GM21423 (cell line): Measurements from ENCODE around the gene TBC1D25.
A peak's percentile ranks its signal among the peaks of the same experiment; 100 is the strongest.

ENCODE experiments used
- ATAC-seq: cut with Tn5 transposase; IDR thresholded peaks from one replicate; pipeline ENCODE4 v1.9.1; 2021; ENCODE audit warnings: mild to moderate bottlenecking, moderate library complexity; ENCODE audit not compliant: unreplicated experiment

The TBC1D25 gene, protein sequence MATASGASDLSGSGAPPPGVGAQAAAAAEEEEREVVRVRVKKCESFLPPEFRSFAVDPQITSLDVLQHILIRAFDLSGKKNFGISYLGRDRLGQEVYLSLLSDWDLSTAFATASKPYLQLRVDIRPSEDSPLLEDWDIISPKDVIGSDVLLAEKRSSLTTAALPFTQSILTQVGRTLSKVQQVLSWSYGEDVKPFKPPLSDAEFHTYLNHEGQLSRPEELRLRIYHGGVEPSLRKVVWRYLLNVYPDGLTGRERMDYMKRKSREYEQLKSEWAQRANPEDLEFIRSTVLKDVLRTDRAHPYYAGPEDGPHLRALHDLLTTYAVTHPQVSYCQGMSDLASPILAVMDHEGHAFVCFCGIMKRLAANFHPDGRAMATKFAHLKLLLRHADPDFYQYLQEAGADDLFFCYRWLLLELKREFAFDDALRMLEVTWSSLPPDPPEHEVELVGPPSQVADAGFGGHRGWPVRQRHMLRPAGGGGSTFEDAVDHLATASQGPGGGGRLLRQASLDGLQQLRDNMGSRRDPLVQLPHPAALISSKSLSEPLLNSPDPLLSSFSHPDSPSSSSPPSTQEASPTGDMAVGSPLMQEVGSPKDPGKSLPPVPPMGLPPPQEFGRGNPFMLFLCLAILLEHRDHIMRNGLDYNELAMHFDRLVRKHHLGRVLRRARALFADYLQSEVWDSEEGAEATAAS

DNA sequence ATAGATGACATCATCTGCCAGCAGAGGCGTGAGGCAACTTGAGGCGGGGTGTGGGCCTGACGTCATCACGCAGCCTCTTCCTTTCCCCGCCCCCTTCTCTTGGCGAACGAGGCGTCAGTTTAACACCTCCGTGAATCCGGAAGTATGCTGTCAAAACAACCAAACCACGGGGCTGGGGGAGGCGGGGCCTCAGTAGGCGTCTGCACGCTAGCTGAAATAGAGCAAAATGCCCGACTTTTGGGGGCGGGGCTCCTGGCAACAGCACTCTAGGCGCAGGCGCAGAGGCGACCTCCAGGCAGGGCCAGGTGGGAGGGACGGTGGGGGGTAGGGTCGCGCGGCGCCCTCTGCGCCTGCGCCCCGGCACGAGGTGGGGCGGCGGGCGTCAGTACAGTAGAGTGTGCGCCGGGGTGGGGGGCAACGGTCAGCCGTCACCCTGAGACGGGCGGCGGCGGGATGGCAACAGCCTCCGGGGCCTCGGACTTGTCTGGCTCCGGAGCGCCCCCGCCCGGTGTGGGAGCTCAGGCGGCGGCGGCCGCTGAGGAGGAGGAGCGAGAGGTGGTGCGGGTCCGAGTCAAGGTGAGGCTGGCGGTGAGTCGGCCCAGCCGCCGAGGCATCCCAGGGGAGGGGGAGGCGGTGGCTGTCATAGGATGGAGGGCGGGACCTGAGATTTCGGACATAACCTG is at the start of gene TBC1D25:
Gene TBC1D25 (plus strand): TSS at position 370 of the 683 bp plus-strand sequence. CDS start 84 bp downstream, at position 454.
- peak; percentile 80 for ATAC-seq

DNA sequence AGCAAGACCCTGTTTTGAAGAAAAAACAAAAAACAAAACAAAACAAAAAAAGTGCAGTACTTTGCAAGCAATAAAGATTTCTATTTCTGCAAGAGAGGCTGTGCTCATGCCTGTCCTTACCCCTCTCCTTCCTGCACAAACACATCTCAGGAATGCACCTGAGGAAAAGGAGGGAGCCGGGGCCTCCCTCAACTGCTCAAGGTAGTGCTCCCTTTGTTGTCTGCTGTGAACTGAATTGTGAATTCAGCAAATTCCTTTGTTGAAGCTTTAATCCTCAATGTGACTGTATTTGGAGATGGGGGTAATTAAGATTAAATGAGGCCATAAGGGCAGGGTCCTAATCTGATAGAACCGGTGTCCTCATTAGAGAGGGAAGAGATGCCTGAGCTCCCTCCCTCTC is 49.6 kb upstream of the TBC1D25 start:
- no peak for ATAC-seq

DNA sequence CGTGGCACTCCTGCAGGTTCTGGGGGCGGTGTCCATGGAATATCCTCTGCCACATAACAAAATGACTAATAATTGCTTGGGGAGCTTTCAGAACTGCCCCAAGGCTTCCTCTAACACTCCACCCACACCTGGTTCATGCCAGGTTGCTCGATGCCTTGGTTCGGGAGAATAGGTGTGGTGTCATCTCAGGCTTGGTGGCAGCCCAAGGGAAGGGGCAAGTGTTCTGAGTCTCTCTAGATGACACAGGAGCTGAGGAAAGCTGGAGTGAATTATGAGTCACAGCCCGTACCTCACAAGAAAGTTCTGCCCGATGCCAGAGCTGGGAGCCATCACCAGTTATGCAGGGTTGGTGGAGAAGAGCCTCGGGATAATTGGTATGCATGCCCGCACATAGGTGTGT is 48.9 kb upstream of the TBC1D25 start:
- no peak for ATAC-seq

DNA sequence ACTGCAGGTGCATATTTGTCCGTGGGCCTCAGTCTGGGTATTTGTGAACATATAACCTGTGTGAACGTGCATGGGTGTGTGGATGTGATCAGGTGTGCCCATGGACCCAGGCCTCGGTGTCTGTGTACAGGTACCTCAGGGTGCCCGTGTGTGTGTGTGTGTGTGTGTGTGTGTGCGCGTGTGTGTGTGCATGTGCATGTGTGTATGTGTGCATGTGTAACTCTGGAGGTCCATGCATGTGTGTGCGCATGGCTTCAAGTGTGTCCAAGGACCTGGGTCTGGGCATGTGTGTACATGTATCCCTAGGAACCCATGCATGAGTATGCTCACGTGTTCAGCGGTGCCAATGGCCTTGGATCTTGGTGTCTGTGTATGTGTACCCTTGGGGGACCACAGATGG is 47.7 kb upstream of the TBC1D25 start:
- ATAC-seq = no peak

DNA sequence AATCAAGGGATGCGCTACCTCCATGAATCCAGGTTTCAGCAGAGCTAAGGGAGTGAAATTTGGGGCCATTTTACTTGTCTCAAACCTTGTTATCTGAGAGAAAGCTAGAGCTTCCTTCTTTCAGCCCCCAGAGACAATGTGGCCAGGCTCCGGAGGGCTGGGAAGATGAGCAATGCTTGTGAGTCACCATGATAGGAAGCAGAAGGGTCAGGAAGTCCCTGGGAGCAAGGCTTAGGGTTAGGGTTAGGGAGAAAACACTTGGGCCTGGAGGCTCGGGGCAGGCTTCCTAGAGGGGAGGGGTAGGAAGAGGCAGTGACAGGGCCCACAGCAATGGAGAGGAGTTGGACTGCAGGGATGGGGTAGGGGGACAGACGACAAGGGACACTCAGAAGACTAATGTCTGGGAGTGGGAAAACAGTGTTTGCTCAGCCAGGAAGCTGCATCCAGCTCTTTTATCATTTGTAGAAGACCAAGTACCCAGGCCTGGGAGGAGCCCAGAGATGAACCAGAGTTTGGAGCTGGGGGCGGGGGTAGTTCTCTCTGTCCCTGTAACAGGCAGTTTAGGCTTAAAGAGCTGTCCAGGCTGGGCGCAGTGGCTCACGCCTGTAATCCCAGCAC is 47.1 kb upstream of the TBC1D25 start:
- ATAC-seq = no peak

DNA sequence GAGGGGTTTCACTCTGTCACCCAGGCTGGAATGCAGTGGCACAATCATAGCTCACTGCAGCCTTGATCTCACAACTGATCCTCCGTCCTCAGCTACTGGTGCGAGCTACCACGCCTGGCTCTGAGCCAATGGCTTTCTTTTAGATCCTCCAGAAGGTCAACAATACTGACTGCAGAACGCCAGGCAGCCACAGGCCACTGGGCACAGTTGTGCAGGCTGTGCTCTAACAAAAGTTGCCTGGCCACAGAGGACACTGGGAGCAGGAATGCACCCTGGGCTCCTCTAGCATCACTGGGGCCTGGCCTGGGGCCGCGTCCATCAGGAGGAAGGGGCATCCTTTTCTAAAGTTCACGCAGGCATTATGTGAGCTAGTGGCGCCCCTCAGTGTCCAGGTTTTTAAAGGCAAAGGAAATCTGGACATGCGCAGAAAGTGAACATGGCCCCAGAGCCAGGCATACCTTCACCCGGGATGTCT is 45.6 kb upstream of the TBC1D25 start:
- no peak for ATAC-seq

DNA sequence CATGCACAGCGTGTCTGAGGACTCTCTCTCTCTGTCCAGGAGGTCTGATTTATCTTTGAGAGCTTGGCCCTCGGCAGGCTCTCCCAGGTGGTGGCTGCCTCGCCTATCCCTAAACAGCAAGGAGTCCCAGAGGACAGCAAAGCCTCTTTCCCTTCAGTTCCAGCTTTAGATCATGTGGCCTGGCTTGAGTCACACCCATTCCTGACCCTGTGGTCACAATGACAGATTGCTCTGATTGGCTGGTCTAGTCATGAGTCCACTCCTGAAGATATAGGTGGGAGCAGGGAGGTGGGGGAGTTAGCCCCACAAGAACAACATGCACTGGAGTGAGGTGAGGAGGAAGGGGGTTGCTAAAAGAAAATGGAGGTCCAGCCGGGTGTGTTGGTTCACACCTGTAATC is 42.9 kb upstream of the TBC1D25 start:
- ATAC-seq = no peak

DNA sequence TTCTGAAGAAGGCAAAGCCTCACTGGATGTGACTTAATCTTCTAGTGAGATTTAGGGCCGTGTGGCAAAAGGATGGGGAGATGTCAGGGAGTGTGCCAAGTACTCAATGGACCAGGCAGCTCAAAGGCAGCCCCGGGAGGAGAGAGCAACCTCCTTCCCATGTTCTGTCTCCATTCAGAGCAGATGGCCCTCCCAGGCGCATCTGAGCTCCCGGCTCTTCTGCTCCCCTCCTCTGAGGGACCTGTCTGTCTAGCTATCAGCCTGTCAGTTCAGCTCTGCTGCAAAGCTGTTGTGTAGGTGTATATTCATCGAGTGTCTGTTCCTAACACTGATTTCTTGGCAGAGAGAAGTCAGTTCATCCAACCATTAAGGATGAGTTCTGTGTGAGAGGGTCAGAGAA is 41.6 kb upstream of the TBC1D25 start:
- no peak for ATAC-seq

DNA sequence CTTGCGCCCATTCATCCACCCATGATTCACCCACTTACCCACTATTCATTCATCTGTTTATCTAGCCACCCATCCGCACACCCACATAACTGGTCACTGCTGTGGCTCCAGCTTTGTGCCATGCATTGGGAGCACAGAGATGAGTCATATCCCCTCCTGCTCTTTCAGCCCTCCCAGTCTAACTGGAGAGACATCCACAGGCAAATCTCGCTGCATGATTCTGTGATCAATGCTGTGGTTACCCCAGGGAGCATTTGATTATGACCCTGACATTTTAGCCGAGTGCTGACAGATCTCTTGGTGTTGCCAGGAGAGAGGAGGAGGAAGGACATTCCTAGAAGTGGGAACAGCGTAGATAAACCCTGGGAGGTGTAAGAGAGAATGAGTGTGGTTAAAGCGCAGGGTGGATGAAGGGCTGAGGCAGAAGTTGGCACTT is 41.1 kb upstream of the TBC1D25 start:
- ATAC-seq = no peak

DNA sequence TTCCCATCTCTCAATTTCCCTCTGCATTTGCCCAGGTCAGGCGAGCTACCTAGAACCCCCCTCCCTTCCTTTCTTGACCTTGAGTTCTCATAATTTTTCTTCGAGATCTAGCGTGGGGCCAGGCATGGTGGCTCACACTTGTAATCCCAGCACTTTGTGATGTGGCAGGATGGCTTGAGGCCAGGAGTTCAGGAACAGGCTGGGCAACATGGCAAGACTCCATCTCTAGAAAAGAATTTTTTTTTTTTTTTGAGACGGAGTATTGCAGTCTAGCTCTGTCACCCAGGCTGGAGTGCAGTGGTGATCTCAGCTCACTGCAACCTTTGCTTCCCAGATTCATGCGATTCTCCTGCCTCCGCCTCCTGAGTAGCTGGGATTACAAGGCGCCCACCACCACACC is 35.3 kb upstream of the TBC1D25 start:
- ATAC-seq = no peak

DNA sequence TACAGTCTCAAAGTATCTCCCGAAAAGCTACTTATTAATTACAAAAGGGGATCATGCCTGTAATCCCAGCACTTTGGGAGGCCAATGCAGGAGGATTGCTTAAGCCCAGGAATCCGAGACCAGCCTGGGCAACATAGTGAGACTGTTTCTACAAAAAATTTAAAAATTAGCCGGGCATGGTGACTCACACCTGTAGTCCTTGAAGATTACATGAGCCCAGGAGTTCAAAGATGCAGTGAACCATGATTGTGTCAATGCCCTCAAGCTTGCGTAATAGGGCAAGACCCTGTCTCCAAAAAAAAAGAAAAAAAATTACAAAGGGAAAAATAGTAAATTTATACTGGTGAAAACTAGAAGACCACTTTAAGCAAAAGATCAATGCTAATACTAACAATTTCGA is 34.0 kb upstream of the TBC1D25 start:
- ATAC-seq = no peak

DNA sequence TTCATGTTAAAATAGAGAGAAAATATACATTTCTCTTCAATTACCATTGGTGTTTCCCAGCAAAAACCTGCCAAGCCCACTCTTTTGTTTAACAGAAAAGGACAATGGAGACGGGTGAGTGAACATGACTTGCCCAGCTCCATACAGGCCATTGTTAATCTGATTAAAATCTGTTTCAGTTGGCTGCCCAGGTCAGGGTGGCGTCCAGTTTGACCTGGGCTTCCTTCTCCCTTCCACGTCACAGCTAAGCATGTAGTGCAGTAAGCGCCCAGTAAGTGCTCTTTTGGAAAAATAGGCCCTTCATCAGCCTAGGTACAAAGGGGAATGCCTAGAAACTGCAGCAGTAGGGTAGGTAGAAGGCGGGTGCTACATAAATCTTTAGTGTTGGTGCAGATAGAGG is 32.3 kb upstream of the TBC1D25 start:
- ATAC-seq = no peak

DNA sequence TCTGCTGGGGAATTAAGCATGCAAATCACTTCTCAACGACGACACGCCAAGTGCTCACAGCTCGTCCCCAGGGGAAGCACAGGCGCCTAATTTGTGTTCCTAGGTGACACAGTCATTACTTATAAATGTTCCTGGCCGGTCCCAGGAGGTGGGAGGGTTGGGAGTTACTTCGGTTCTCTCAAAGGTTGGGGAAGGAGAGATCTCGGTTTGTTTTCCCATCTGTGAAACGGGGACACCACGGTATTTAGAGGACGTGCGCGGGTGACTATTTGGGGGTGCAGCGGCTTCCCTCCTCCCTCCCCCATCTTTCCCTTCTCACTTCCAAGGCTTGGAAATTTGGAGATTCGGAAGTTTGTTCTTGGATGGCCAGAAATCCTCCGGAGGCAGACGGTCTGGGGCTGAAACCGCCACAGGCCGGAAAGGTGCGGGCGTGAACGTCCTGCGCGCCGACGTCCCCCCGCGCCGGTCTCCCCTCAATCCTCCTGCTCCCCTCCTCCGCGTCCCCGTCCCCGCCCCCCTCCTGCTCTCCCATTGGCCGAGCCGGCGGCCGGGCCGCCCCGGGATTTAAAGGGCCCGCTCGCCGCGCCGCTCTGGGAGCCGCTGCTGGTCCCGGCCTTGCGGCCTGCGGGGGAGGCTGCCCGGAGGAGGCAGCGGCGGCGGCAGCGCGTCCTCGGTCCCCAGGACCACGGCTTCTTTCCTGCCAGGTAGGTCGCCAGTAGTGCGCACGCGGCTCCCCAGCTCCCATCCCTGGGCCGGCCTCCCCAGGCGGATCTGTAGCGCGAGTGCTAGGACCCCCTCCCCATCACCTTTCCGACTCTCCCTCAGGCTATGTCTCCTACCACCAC is 30.9 kb upstream of the TBC1D25 start, which contains the start of gene PORCN:
Gene PORCN (plus strand): TSS at position 593 of the 845 bp plus-strand sequence. CDS start 829 bp downstream, outside the sequence.
- ATAC-seq = peak; percentile 87

DNA sequence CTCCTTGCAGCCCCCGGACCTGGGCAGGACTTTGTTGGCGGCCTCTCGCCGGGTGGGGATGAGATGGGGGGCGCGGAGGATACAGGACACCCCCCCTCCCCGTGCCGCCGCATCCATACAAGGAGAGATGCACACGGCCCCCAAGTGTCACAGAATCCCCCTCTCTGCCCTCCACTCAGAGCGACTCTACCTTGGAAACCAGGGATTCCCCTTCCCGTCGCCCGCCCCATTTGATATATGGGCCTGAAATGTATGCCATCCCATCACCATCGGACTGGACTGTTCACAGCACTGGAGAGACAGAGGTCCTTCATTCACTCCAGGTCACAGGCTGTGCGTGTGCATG is 30.3 kb upstream of the TBC1D25 start:
- ATAC-seq = peak; percentile 12

DNA sequence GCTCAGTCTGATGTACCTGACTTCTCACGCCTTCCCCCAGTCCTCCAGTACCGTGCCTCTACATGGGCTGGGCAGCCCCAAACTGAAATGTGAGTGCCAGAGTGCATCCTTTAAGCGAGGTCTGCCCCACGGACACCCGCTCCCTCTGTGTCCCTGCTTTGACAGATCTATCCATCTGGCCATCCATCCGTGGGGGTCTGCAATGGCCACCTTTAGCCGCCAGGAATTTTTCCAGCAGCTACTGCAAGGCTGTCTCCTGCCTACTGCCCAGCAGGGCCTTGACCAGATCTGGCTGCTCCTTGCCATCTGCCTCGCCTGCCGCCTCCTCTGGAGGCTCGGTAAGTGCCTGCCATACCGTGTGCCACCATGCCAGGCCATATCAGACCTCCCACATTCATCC is 29.9 kb upstream of the TBC1D25 start:
- no peak for ATAC-seq

DNA sequence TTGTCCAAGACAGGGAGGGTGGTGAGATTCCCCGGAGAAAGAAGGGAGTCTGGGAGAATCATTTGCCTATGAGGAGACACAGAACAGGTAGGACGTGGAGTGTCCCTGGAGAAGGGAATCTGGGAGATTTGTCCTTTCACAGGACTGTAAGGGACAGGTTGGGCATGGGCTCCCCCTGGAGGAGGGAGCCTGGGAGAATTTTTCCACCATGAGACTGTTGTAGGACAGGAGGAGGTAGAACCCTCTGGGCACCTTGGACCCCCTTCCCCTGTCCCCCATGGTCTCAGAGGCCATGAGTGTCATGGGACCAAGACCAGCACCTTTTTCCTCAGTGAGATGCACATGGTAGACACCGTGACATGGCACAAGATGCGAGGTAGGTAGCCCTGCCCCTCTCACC is 28.0 kb upstream of the TBC1D25 start:
- no peak for ATAC-seq

DNA sequence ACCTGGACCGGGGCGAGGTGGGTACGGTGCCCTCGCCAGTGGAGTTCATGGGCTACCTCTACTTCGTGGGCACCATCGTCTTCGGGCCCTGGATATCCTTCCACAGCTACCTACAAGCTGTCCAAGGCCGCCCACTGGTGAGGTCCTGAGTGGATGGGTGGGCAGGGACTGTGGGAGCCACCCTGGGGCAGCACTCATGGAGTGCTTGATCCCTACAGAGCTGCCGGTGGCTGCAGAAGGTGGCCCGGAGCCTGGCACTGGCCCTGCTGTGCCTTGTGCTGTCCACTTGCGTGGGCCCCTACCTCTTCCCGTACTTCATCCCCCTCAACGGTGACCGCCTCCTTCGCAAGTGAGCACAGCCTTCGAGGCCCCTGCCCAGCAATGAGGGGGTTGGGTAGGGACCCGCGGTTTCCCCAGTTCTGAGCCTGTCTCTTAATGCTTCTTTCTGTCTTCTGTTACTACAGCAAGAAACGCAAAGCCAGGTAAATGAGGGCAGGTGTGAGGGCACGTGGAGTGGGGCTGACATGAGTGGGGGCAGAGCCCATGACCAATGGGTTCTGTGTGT is 27.1 kb upstream of the TBC1D25 start:
- ATAC-seq = no peak

DNA sequence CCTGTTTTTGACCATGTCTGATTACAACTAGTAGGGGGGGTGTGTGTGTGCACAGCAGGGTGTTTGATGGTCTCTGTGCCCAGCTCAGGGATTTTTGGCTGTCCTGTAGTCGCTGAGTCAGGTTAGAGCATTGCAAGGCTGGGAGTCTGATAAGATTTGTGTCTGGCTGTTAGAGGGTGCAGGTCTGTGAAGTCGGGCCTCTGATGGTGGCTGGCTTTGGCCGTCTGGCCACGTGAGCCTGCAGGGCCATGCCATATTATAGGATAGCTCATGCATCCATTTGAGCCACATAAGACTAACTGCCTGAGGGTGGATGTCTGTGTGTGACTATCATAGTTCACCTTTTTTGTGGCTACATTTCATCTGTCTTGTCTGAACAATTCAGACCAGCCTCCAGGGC is 25.8 kb upstream of the TBC1D25 start:
- ATAC-seq = no peak

DNA sequence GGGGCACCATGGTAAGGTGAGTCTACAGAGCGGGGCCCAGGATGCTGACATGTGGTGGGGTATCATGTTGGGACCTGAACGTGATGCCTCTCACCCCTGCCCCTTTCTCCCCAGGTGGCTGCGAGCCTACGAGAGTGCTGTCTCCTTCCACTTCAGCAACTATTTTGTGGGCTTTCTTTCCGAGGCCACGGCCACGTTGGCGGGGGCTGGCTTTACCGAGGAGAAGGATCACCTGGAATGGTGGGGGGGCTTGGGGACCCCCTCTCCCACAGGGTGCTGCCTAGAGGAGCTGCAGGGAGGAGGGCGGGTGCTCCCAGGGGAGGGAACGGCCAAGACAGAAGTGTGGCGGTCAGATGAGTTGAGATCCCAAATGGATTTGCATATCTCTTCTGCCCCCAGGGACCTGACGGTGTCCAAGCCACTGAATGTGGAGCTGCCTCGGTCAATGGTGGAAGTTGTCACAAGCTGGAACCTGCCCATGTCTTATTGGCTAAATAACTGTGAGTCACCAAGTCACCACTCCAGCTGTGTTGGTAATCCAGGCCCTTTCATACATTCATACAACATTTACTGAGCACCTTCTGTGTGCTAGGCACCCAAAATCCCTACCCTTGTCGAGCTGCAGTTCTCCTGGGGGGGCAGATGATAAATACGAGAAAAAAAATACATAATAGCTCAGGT is 25.2 kb upstream of the TBC1D25 start:
- no peak for ATAC-seq
